Measurements from ENCODE around the gene NELFCD. TPM values are rescaled to one million over a fixed set of nuclear protein-coding genes. Genes with fewer than 3 reads are reported as not detected.

The NELFCD gene
- polyA plus RNA-seq, 1 donor from 2014 or later = 88.7 TPM

- no peak within 1 kb of the TSS for H3K4me2 ChIP-seq (ENCODE audit: low read length)
- no peaks in the 10 kb centered on the region for H3K79me2 ChIP-seq (replicated peaks; ENCODE audit: insufficient read depth, low read length)
- peak within 1 kb of the TSS; percentile 46 for H3K27ac ChIP-seq (ENCODE audit: low read length)
- peak within 1 kb of the TSS; percentile 58 for H3K9ac ChIP-seq (ENCODE audit: low read length)
- H3K4me3 ChIP-seq (ENCODE audit: low read length) = peak within 1 kb of the TSS; percentile 72
- no peaks in the 10 kb centered on the region for H3K9me3 ChIP-seq (ENCODE audit: low read length)
- H3K27me3 ChIP-seq (ENCODE audit: insufficient read depth, low read depth, low read length) = no peaks in the 10 kb centered on the region
- no peaks in the 10 kb centered on the region for H3K36me3 ChIP-seq (ENCODE audit: insufficient read depth, low read length)
- H4K20me1 ChIP-seq (ENCODE audit: insufficient read depth) = no peaks in the 10 kb centered on the region
- H3K9me2 ChIP-seq (ENCODE audit: insufficient read depth, low read length) = no peaks in the 10 kb centered on the region
- TF ChIP-seq RAD21 (conservative IDR thresholded peaks at IDR 0.05) (no peak), CTCF (IDR thresholded peaks at IDR 0.05; ENCODE audit: poor library complexity, severe bottlenecking) (no peak), MXI1 (conservative IDR thresholded peaks at IDR 0.05; ENCODE audit: poor library complexity, severe bottlenecking) (no peak), TAF1 (IDR thresholded peaks at IDR 0.05; ENCODE audit: low read depth) (no peak), POLR2AphosphoS5 (IDR thresholded peaks at IDR 0.05) (no peak), EZH2 (IDR thresholded peaks at IDR 0.05; ENCODE audit: borderline replicate concordance, insufficient read depth, low read length, poor library complexity, severe bottlenecking) (no peak), EP300 (conservative IDR thresholded peaks at IDR 0.05; ENCODE audit: poor library complexity, severe bottlenecking) (no peak)
- no peaks in the 10 kb centered on the region for H3F3A ChIP-seq (ENCODE audit: insufficient read depth, low read length, poor library complexity, severe bottlenecking)
- H2AFZ ChIP-seq (ENCODE audit: low read depth, low read length) = peak within 1 kb of the TSS; percentile 35
Observed at GRCh38 chr20:59042151-59042795, 61.2 kb downstream of the NELFCD start, which contains the start of gene PRELID3B. Gene PRELID3B, minus strand, starts transcription at chr20:59042786. Its CDS starts 56 bp downstream, at chr20:59042730.

- no peaks in the 10 kb centered on the region for H3K9me2 ChIP-seq (ENCODE audit: insufficient read depth, low read length)
- no peaks in the 10 kb centered on the region for H3F3A ChIP-seq (ENCODE audit: insufficient read depth, low read length, poor library complexity, severe bottlenecking)
- no peak overlapping the region for H3K4me2 ChIP-seq (ENCODE audit: low read length)
- H2AFZ ChIP-seq (ENCODE audit: low read depth, low read length) = no peak overlapping the region
- no peaks in the 10 kb centered on the region for H3K9me3 ChIP-seq (ENCODE audit: low read length)
- no peaks in the 10 kb centered on the region for H4K20me1 ChIP-seq (ENCODE audit: insufficient read depth)
- no peaks in the 10 kb centered on the region for H3K79me2 ChIP-seq (replicated peaks; ENCODE audit: insufficient read depth, low read length)
- no peaks in the 10 kb centered on the region for H3K27me3 ChIP-seq (ENCODE audit: insufficient read depth, low read depth, low read length)
- H3K9ac ChIP-seq (ENCODE audit: low read length) = peak overlapping the region; percentile 58
- no peaks in the 10 kb centered on the region for H3K36me3 ChIP-seq (ENCODE audit: insufficient read depth, low read length)
- TF ChIP-seq POLR2AphosphoS5 (IDR thresholded peaks at IDR 0.05) = no peak
- peak overlapping the region; percentile 46 for H3K27ac ChIP-seq (ENCODE audit: low read length)
- peak overlapping the region; percentile 72 for H3K4me3 ChIP-seq (ENCODE audit: low read length)
Observed at GRCh38 chr20:59042796-59043631, 62.0 kb downstream of the NELFCD start.

- Histone ChIP-seq H3K9me2 (ENCODE audit: insufficient read depth, low read length) (no peaks in the 10 kb centered on the region), H3K27me3 (ENCODE audit: insufficient read depth, low read depth, low read length) (no peaks in the 10 kb centered on the region), H3K4me3 (ENCODE audit: low read length) (no peak overlapping the region), H3K4me2 (ENCODE audit: low read length) (no peak overlapping the region), H4K20me1 (ENCODE audit: insufficient read depth) (no peaks in the 10 kb centered on the region), H3K79me2 (replicated peaks; ENCODE audit: insufficient read depth, low read length) (no peaks in the 10 kb centered on the region), H3F3A (ENCODE audit: insufficient read depth, low read length, poor library complexity, severe bottlenecking) (no peaks in the 10 kb centered on the region), H3K9ac (ENCODE audit: low read length) (no peak overlapping the region), H3K36me3 (ENCODE audit: insufficient read depth, low read length) (no peaks in the 10 kb centered on the region), H3K27ac (ENCODE audit: low read length) (peak overlapping the region; percentile 46), H2AFZ (ENCODE audit: low read depth, low read length) (no peak overlapping the region), H3K9me3 (ENCODE audit: low read length) (no peaks in the 10 kb centered on the region)
- TF ChIP-seq REST (IDR thresholded peaks at IDR 0.05; ENCODE audit: borderline replicate concordance) = no peak
- TF ChIP-seq TAF1 (IDR thresholded peaks at IDR 0.05; ENCODE audit: low read depth) = no peak
- no peak for TF ChIP-seq CTCF (IDR thresholded peaks at IDR 0.05; ENCODE audit: poor library complexity, severe bottlenecking)
- no peak for TF ChIP-seq RAD21 (conservative IDR thresholded peaks at IDR 0.05)
- TF ChIP-seq POLR2AphosphoS5 (IDR thresholded peaks at IDR 0.05) = no peak
- TF ChIP-seq MXI1 (conservative IDR thresholded peaks at IDR 0.05; ENCODE audit: poor library complexity, severe bottlenecking) = no peak
- TF ChIP-seq SMC3 (conservative IDR thresholded peaks at IDR 0.05; ENCODE audit: poor library complexity) = no peak
- no peak for TF ChIP-seq EP300 (conservative IDR thresholded peaks at IDR 0.05; ENCODE audit: poor library complexity, severe bottlenecking)
Observed at GRCh38 chr20:59043698-59044097, 62.6 kb downstream of the NELFCD start.
